ENCODE results near the gene ANKHD1.

The ANKHD1 gene

GRCh38 chr5:140361901-140362300 is 39.7 kb upstream of the ANKHD1 start:
- Histone ChIP-seq H2BK5ac (ENCODE audit: low read length) (no peak overlapping the region), H3K23ac (ENCODE audit: low read depth, low read length, poor library complexity) (no peak overlapping the region), H3K14ac (ENCODE audit: low read length) (no peak overlapping the region), H4K8ac (ENCODE audit: low read depth, low read length) (no peak overlapping the region), H4K91ac (ENCODE audit: low read depth, low read length, poor library complexity) (no peak overlapping the region), H2AK5ac (ENCODE audit: low read depth, low read length) (peak overlapping the region; percentile 2), H2BK120ac (ENCODE audit: low read depth, low read length) (no peak overlapping the region), H3K9me3 (replicated peaks in 1 of 2; ENCODE audit: control insufficient read depth in 2 of 2, insufficient read depth in 1 of 2, low read depth in 1 of 2, low read length in 2 of 2) (no peaks in the 10 kb centered on the region), H3K4me2 (ENCODE audit: insufficient read depth, low read length, poor library complexity, severe bottlenecking) (no peak overlapping the region), H3K36me3 (replicated peaks in 1 of 2; ENCODE audit: control insufficient read depth in 2 of 2, insufficient read depth in 2 of 2, low read length in 2 of 2) (no peaks in the 10 kb centered on the region), H3K27me3 (ENCODE audit: control insufficient read depth in 3 of 3, insufficient read depth in 3 of 3, low read depth in 1 of 3, low read length in 3 of 3) (peaks cover 0 to 8% (median 0%) of the 10 kb centered on the region in 3 experiments), H2BK15ac (ENCODE audit: low read length) (no peak overlapping the region), H2BK12ac (ENCODE audit: low read length) (no peak overlapping the region), H3K27ac (replicated peaks; ENCODE audit: low read length) (no peak overlapping the region), H3K4ac (ENCODE audit: low read length) (no peak overlapping the region), H3K79me1 (ENCODE audit: low read depth, low read length) (no peaks in the 10 kb centered on the region), H3K18ac (ENCODE audit: low read length) (no peak overlapping the region), H2AFZ (ENCODE audit: low read length) (no peak overlapping the region), H3K9ac (ENCODE audit: low read depth, low read length, poor library complexity) (no peak overlapping the region), H3K4me1 (ENCODE audit: control insufficient read depth in 2 of 2, insufficient read depth in 1 of 2, low read depth in 1 of 2, low read length in 2 of 2) (peaks cover 0 to 12% of the 10 kb centered on the region in 2 donors), H3K4me3 (ENCODE audit: low read length in 2 of 2) (no peak overlapping the region)
- DNase-seq (ENCODE audit: low spot score): no peak
- no CpG with 5 or more reads among the region's 2 CpGs for WGBS, 2 donors (ENCODE audit: extremely low coverage in 2 of 2, insufficient read length in 2 of 2, insufficient replicate concordance in 1 of 2)

DNA sequence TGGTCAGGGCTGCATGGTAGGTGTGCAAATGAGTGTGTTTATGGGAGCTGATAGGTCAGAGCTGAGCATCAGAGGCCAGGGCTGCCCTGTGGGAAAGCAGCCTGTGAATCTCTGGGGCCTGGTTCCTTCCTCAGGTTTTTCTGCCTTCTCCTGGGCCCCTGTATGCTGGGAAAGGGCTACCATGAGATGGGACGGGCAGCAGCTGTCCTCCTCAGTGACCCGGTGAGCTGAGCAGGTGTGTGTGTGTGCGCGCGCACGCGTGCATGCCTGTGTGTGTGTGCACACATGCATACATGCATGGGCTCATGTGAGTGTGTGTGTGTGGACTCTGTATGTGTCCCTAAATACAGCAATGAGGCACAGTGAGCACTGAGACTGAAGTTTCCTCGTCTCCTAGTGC is 39.3 kb upstream of the ANKHD1 start:
- H3K23ac ChIP-seq (ENCODE audit: low read depth, low read length, poor library complexity): no peak overlapping the region
- H3K4me3 ChIP-seq (ENCODE audit: low read length in 2 of 2): no peak overlapping the region
- no peak overlapping the region for H3K14ac ChIP-seq (ENCODE audit: low read length)
- peak overlapping the region; percentile 2 for H2AK5ac ChIP-seq (ENCODE audit: low read depth, low read length)
- H3K9ac ChIP-seq (ENCODE audit: low read depth, low read length, poor library complexity): no peak overlapping the region
- no peak overlapping the region for H3K18ac ChIP-seq (ENCODE audit: low read length)
- H3K4me2 ChIP-seq (ENCODE audit: insufficient read depth, low read length, poor library complexity, severe bottlenecking): no peak overlapping the region
- no peak for DNase-seq (ENCODE audit: low spot score)
- H3K4me1 ChIP-seq (ENCODE audit: control insufficient read depth in 2 of 2, insufficient read depth in 1 of 2, low read depth in 1 of 2, low read length in 2 of 2): peaks cover 0 to 10% of the 10 kb centered on the region in 2 donors
- H3K4ac ChIP-seq (ENCODE audit: low read length): no peak overlapping the region
- H3K27me3 ChIP-seq (ENCODE audit: control insufficient read depth in 3 of 3, insufficient read depth in 3 of 3, low read depth in 1 of 3, low read length in 3 of 3): peaks cover 0 to 8% (median 0%) of the 10 kb centered on the region in 3 experiments
- WGBS, 2 donors (ENCODE audit: extremely low coverage in 2 of 2, insufficient read length in 2 of 2, insufficient replicate concordance in 1 of 2): no CpG with 5 or more reads among the region's 8 CpGs
- H2BK120ac ChIP-seq (ENCODE audit: low read depth, low read length): no peak overlapping the region
- no peaks in the 10 kb centered on the region for H3K9me3 ChIP-seq (replicated peaks in 1 of 2; ENCODE audit: control insufficient read depth in 2 of 2, insufficient read depth in 1 of 2, low read depth in 1 of 2, low read length in 2 of 2)
- no peaks in the 10 kb centered on the region for H3K36me3 ChIP-seq (replicated peaks in 1 of 2; ENCODE audit: control insufficient read depth in 2 of 2, insufficient read depth in 2 of 2, low read length in 2 of 2)
- H3K79me1 ChIP-seq (ENCODE audit: low read depth, low read length): no peaks in the 10 kb centered on the region
- H2BK15ac ChIP-seq (ENCODE audit: low read length): no peak overlapping the region
- H3K27ac ChIP-seq (replicated peaks; ENCODE audit: low read length): no peak overlapping the region
- H2AFZ ChIP-seq (ENCODE audit: low read length): no peak overlapping the region
- no peak overlapping the region for H2BK5ac ChIP-seq (ENCODE audit: low read length)
- H4K91ac ChIP-seq (ENCODE audit: low read depth, low read length, poor library complexity): no peak overlapping the region
- no peak overlapping the region for H2BK12ac ChIP-seq (ENCODE audit: low read length)
- no peak overlapping the region for H4K8ac ChIP-seq (ENCODE audit: low read depth, low read length)

- Histone ChIP-seq H4K91ac (ENCODE audit: low read depth, low read length, poor library complexity) (no peak overlapping the region), H3K18ac (ENCODE audit: low read length) (peak overlapping the region; percentile 82), H3K9ac (ENCODE audit: low read depth, low read length, poor library complexity) (no peak overlapping the region), H4K8ac (ENCODE audit: low read depth, low read length) (peak overlapping the region; percentile 88), H3K4me3 (ENCODE audit: low read length in 2 of 2) (peak overlapping the region in 1 of 2 donors; percentile 80), H3K36me3 (replicated peaks in 1 of 2; ENCODE audit: control insufficient read depth in 2 of 2, insufficient read depth in 2 of 2, low read length in 2 of 2) (no peaks in the 10 kb centered on the region), H2AFZ (ENCODE audit: low read length) (peak overlapping the region; percentile 80), H3K4me2 (ENCODE audit: insufficient read depth, low read length, poor library complexity, severe bottlenecking) (peak overlapping the region; percentile 91), H2BK5ac (ENCODE audit: low read length) (no peak overlapping the region), H2BK12ac (ENCODE audit: low read length) (no peak overlapping the region), H3K4me1 (ENCODE audit: control insufficient read depth in 2 of 2, insufficient read depth in 1 of 2, low read depth in 1 of 2, low read length in 2 of 2) (peaks cover 0 to 7% of the 10 kb centered on the region in 2 donors), H2BK15ac (ENCODE audit: low read length) (no peak overlapping the region), H3K27ac (replicated peaks; ENCODE audit: low read length) (no peak overlapping the region), H2BK120ac (ENCODE audit: low read depth, low read length) (no peak overlapping the region), H3K4ac (ENCODE audit: low read length) (no peak overlapping the region), H3K79me1 (ENCODE audit: low read depth, low read length) (no peaks in the 10 kb centered on the region), H3K23ac (ENCODE audit: low read depth, low read length, poor library complexity) (no peak overlapping the region), H3K27me3 (ENCODE audit: control insufficient read depth in 3 of 3, insufficient read depth in 3 of 3, low read depth in 1 of 3, low read length in 3 of 3) (peaks cover 0 to 8% (median 0%) of the 10 kb centered on the region in 3 experiments), H2AK5ac (ENCODE audit: low read depth, low read length) (peak overlapping the region; percentile 40), H3K14ac (ENCODE audit: low read length) (peak overlapping the region; percentile 59), H3K9me3 (replicated peaks in 1 of 2; ENCODE audit: control insufficient read depth in 2 of 2, insufficient read depth in 1 of 2, low read depth in 1 of 2, low read length in 2 of 2) (no peaks in the 10 kb centered on the region)
- DNase-seq (ENCODE audit: low spot score): peak; percentile 69
- no CpG with 5 or more reads among the region's 29 CpGs for WGBS, 2 donors (ENCODE audit: extremely low coverage in 2 of 2, insufficient read length in 2 of 2, insufficient replicate concordance in 1 of 2)
Observed at GRCh38 chr5:140362875-140363630, 38.6 kb upstream of the ANKHD1 start.

GRCh38 chr5:140363631-140364471 is 37.8 kb upstream of the ANKHD1 start:
- Histone ChIP-seq H2BK5ac (ENCODE audit: low read length) (no peak overlapping the region), H2BK120ac (ENCODE audit: low read depth, low read length) (no peak overlapping the region), H4K91ac (ENCODE audit: low read depth, low read length, poor library complexity) (no peak overlapping the region), H3K36me3 (replicated peaks in 1 of 2; ENCODE audit: control insufficient read depth in 2 of 2, insufficient read depth in 2 of 2, low read length in 2 of 2) (no peaks in the 10 kb centered on the region), H3K14ac (ENCODE audit: low read length) (peak overlapping the region; percentile 59), H3K4me3 (ENCODE audit: low read length in 2 of 2) (peak overlapping the region in 1 of 2 donors; percentile 80), H3K4me2 (ENCODE audit: insufficient read depth, low read length, poor library complexity, severe bottlenecking) (peak overlapping the region; percentile 91), H2AFZ (ENCODE audit: low read length) (peak overlapping the region; percentile 80), H3K9me3 (replicated peaks in 1 of 2; ENCODE audit: control insufficient read depth in 2 of 2, insufficient read depth in 1 of 2, low read depth in 1 of 2, low read length in 2 of 2) (no peaks in the 10 kb centered on the region), H3K79me1 (ENCODE audit: low read depth, low read length) (no peaks in the 10 kb centered on the region), H3K4me1 (ENCODE audit: control insufficient read depth in 2 of 2, insufficient read depth in 1 of 2, low read depth in 1 of 2, low read length in 2 of 2) (peaks cover 0 to 4% of the 10 kb centered on the region in 2 donors), H3K9ac (ENCODE audit: low read depth, low read length, poor library complexity) (no peak overlapping the region), H3K18ac (ENCODE audit: low read length) (peak overlapping the region; percentile 82), H3K27me3 (ENCODE audit: control insufficient read depth in 3 of 3, insufficient read depth in 3 of 3, low read depth in 1 of 3, low read length in 3 of 3) (peaks cover 0 to 8% (median 0%) of the 10 kb centered on the region in 3 experiments), H4K8ac (ENCODE audit: low read depth, low read length) (no peak overlapping the region), H2AK5ac (ENCODE audit: low read depth, low read length) (peak overlapping the region; percentile 40), H3K23ac (ENCODE audit: low read depth, low read length, poor library complexity) (peak overlapping the region; percentile 35), H3K4ac (ENCODE audit: low read length) (no peak overlapping the region), H3K27ac (replicated peaks; ENCODE audit: low read length) (no peak overlapping the region), H2BK15ac (ENCODE audit: low read length) (peak overlapping the region; percentile 35), H2BK12ac (ENCODE audit: low read length) (peak overlapping the region; percentile 2)
- WGBS, 2 donors (ENCODE audit: extremely low coverage in 2 of 2, insufficient read length in 2 of 2, insufficient replicate concordance in 1 of 2): no CpG with 5 or more reads among the region's 20 CpGs
- no peak for DNase-seq (ENCODE audit: low spot score)
